Neural progenitor cell (in vitro differentiated cells): ENCODE measurements around the gene LMBRD1. TPM values are rescaled to one million over a fixed set of nuclear protein-coding genes. Genes with fewer than 3 reads are reported as not detected.

Experiments
- DNase-seq: peaks from one replicate; pipeline ENCODE4 v3.0.0-alpha.2; 2016; ENCODE audit warnings: low spot score
- H2AFZ ChIP-seq: fragments of 200-600 bp; sonication (generic); replicated peaks from 2 replicates; pipeline ENCODE4 v1.6.1; 2016; ENCODE audit warnings: antibody characterized with exemption
- H3F3A ChIP-seq: fragments of 200-600 bp; sonication (generic); 2 replicates; pipeline ENCODE4 v1.6.1; 2016; ENCODE audit warnings: antibody characterized with exemption, low read depth
- H3K27ac ChIP-seq: fragments of 200-600 bp; sonication (generic); 2 replicates; pipeline ENCODE4 v1.5.1; 2016; ENCODE audit warnings: mild to moderate bottlenecking
- H3K27me3 ChIP-seq: fragments of 200-600 bp; sonication (generic); 2 replicates; pipeline ENCODE4 v1.6.1; 2016; ENCODE audit warnings: mild to moderate bottlenecking, moderate library complexity
- H3K36me3 ChIP-seq: fragments of 200-600 bp; sonication (generic); 2 replicates; pipeline ENCODE4 v1.5.1; 2016
- H3K4me1 ChIP-seq: fragments of 200-600 bp; sonication (generic); 2 replicates; pipeline ENCODE4 v1.6.1; 2016; ENCODE audit warnings: mixed run types
- H3K4me2 ChIP-seq: fragments of 200-600 bp; sonication (generic); 2 replicates; pipeline ENCODE4 v1.6.1; 2016
- H3K4me3 ChIP-seq: fragments of 200-600 bp; sonication (generic); 2 replicates; pipeline ENCODE4 v1.5.1; 2016
- H3K79me2 ChIP-seq: fragments of 200-600 bp; sonication (generic); 2 replicates; pipeline ENCODE4 v1.6.1; 2016; ENCODE audit warnings: low read depth
- H3K9ac ChIP-seq: fragments of 200-600 bp; sonication (generic); 2 replicates; pipeline ENCODE4 v1.6.1; 2016
- H3K9me3 ChIP-seq: fragments of 200-600 bp; sonication (generic); 2 replicates; pipeline ENCODE4 v1.5.1; 2016; ENCODE audit warnings: low read depth
- H4K20me1 ChIP-seq: fragments of 200-600 bp; sonication (generic); 2 replicates; pipeline ENCODE4 v1.6.1; 2016; ENCODE audit warnings: low read depth
- H3K27ac Mint-ChIP-seq: 3 replicates; pipeline ENCODE4 v1.8.0; 2021; ENCODE audit warnings: mixed read lengths
- H3K27me3 Mint-ChIP-seq: 2 replicates; pipeline ENCODE4 v1.8.0; 2022; ENCODE audit warnings: low read depth, mild to moderate bottlenecking, inconsistent platforms, moderate library complexity, mixed read lengths; ENCODE audit not compliant: insufficient read depth
- H3K36me3 Mint-ChIP-seq: 3 replicates; pipeline ENCODE4 v1.8.0; 2021; ENCODE audit warnings: mixed read lengths
- H3K4me1 Mint-ChIP-seq: 3 replicates; pipeline ENCODE4 v1.8.0; 2021; ENCODE audit warnings: mixed read lengths
- H3K4me3 Mint-ChIP-seq: 3 replicates; pipeline ENCODE4 v1.8.0; 2021; ENCODE audit warnings: mild to moderate bottlenecking, moderate library complexity, mixed read lengths
- H3K9me3 Mint-ChIP-seq: 3 replicates; pipeline ENCODE4 v1.8.0; 2020; ENCODE audit warnings: mixed read lengths
- CTCF ChIP-seq: fragments of 200-600 bp; sonication (generic); IDR thresholded peaks from 2 replicates; pipeline ENCODE4 v1.5.1; 2017; ENCODE audit warnings: antibody characterized with exemption, mild to moderate bottlenecking
- EZH2 ChIP-seq: fragments of 200-600 bp; sonication (generic); IDR thresholded peaks from 2 replicates; pipeline ENCODE4 v1.6.1; 2017; ENCODE audit warnings: antibody characterized with exemption, mild to moderate bottlenecking, moderate library complexity
- EZH2phosphoT487 ChIP-seq: fragments of 200-600 bp; sonication (generic); IDR thresholded peaks from 2 replicates; pipeline ENCODE4 v1.6.1; 2017; ENCODE audit warnings: antibody characterized with exemption
- total RNA-seq: library from RNA; depleted of rRNA; stranded (reverse); fragments of >200 nt; gene quantifications from 2 replicates; pipeline ENCODE4 v1.2.3, GENCODE V29; 2015; ENCODE audit warnings: low replicate concordance

LMBRD1 gene
- total RNA-seq, 1 donor from 2014 or later: 41.1 TPM

- Histone ChIP-seq H4K20me1 (no peaks in the 10 kb centered on the region), H3K4me2 (no peak overlapping the region), H3K27me3 (no peaks in the 10 kb centered on the region), H3K9ac (no peak overlapping the region), H3K36me3 (no peaks in the 10 kb centered on the region), H3K9me3 (no peaks in the 10 kb centered on the region), H3K4me1 (peaks cover 4% of the 10 kb centered on the region), H3K4me3 (no peak overlapping the region), H2AFZ (no peak overlapping the region), H3F3A (no peaks in the 10 kb centered on the region), H3K27ac (no peak overlapping the region), H3K79me2 (no peaks in the 10 kb centered on the region)
- TF ChIP-seq CTCF (no peak), EZH2phosphoT487 (no peak), EZH2 (no peak)
- peaks cover 3% of the 10 kb centered on the region for H3K27me3 Mint-ChIP-seq
- no peaks in the 10 kb centered on the region for H3K36me3 Mint-ChIP-seq
- no peak overlapping the region for H3K27ac Mint-ChIP-seq
- no peak for DNase-seq
- no peak overlapping the region for H3K4me3 Mint-ChIP-seq
- H3K9me3 Mint-ChIP-seq: no peaks in the 10 kb centered on the region
- no peaks in the 10 kb centered on the region for H3K4me1 Mint-ChIP-seq
Measured at GRCh38 chr6:69820018-69820417, 23.2 kb upstream of the LMBRD1 start.

- no peak overlapping the region for H2AFZ ChIP-seq
- no peak overlapping the region for H3K27ac Mint-ChIP-seq
- no peak overlapping the region for H3K4me3 ChIP-seq
- TF ChIP-seq CTCF (no peak), EZH2phosphoT487 (no peak), EZH2 (no peak)
- DNase-seq: no peak
- H3K4me1 Mint-ChIP-seq: no peaks in the 10 kb centered on the region
- H3K36me3 ChIP-seq: no peaks in the 10 kb centered on the region
- H3K36me3 Mint-ChIP-seq: no peaks in the 10 kb centered on the region
- no peak overlapping the region for H3K9ac ChIP-seq
- no peaks in the 10 kb centered on the region for H3K79me2 ChIP-seq
- H3F3A ChIP-seq: no peaks in the 10 kb centered on the region
- H3K4me1 ChIP-seq: peaks cover 13% of the 10 kb centered on the region
- no peaks in the 10 kb centered on the region for H3K9me3 Mint-ChIP-seq
- no peaks in the 10 kb centered on the region for H4K20me1 ChIP-seq
- no peak overlapping the region for H3K4me2 ChIP-seq
- H3K4me3 Mint-ChIP-seq: no peak overlapping the region
- H3K27ac ChIP-seq: no peak overlapping the region
- H3K27me3 ChIP-seq: no peaks in the 10 kb centered on the region
- no peaks in the 10 kb centered on the region for H3K9me3 ChIP-seq
- peaks cover 3% of the 10 kb centered on the region for H3K27me3 Mint-ChIP-seq
Measured at GRCh38 chr6:69819138-69819537, 22.3 kb upstream of the LMBRD1 start.

- H3K4me1 ChIP-seq: peaks cover 21% of the 10 kb centered on the region
- Mint-ChIP-seq H3K27ac (no peak overlapping the region), H3K27me3 (peaks cover 3% of the 10 kb centered on the region), H3K36me3 (no peaks in the 10 kb centered on the region), H3K4me1 (peaks cover 4% of the 10 kb centered on the region), H3K9me3 (no peaks in the 10 kb centered on the region), H3K4me3 (no peak overlapping the region)
- no peaks in the 10 kb centered on the region for H3K36me3 ChIP-seq
- no peak overlapping the region for H3K4me3 ChIP-seq
- H3K27ac ChIP-seq: no peak overlapping the region
- no peak overlapping the region for H3K9ac ChIP-seq
- H3K4me2 ChIP-seq: no peak overlapping the region
- H3K27me3 ChIP-seq: no peaks in the 10 kb centered on the region
- H4K20me1 ChIP-seq: no peaks in the 10 kb centered on the region
- no peak overlapping the region for H2AFZ ChIP-seq
- no peaks in the 10 kb centered on the region for H3K9me3 ChIP-seq
- no peak for DNase-seq
- no peaks in the 10 kb centered on the region for H3K79me2 ChIP-seq
- H3F3A ChIP-seq: peaks cover 6% of the 10 kb centered on the region
- TF ChIP-seq EZH2 (no peak), CTCF (no peak), EZH2phosphoT487 (no peak)
Measured at GRCh38 chr6:69818223-69818930, 21.6 kb upstream of the LMBRD1 start.
